ENCODE results near the gene ZNF559. TPM values are rescaled to one million over a fixed set of nuclear protein-coding genes. Genes with fewer than 3 reads are reported as not detected.

ZNF559 gene
- total and polyA plus RNA-seq, 9 donors: 22.7 to 45.3 (median 27.3) TPM

GRCh38 chr19:9354651-9355050 lies 30.7 kb downstream of the ZNF559 start:
- WGBS, 3 donors: 90 to 96% (median 95%) methylated on average over 2 of the region's 2 CpGs
- peaks cover 15 to 62% of the 10 kb centered on the region in 2 donors for H3K9me3 ChIP-seq
- peaks cover 3% of the 10 kb centered on the region for H3K36me3 ChIP-seq

DNA sequence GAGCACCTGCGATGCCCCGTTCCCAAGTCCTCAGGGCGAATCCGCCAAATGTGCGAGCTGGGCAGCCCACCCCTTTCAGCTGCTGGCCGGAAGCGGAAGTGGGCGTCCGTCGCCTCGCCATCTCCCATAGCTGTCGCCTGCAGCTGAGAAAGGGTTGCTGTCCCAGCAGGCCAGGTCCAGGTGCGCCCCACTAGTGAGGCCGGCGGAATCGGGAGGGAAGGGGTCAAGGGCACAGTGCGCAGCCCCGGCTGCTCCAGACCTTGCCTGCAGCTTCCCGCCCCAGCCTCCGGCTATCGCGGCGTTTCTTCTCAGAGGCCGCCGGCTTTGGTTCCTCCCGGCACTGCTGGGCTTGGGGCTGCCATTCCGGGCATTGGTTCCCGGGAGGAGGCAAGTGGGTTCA lies 38.9 kb downstream of the ZNF559 start, which contains the start of gene ZNF177:
Gene ZNF177, plus strand, starts transcription at position 109 of the 400 bp plus-strand sequence. CDS start 15,299 bp downstream, outside the sequence.
- Histone ChIP-seq H3K27me3 (no peaks in the 10 kb centered on the region), H3K9me3 (peaks cover 5 to 34% of the 10 kb centered on the region in 2 donors), H3K4me3 (no peak within 1 kb of the TSS), H3K36me3 (no peaks in the 10 kb centered on the region), H3K4me1 (ENCODE audit: insufficient read depth) (no peaks in the 10 kb centered on the region), H3K27ac (no peak within 1 kb of the TSS)
- no peak for DNase-seq
- intact Hi-C loops (cut with DNase I): no loop called here
- TF ChIP-seq EP300 (IDR thresholded peaks at IDR 0.05) (no peak), POLR2A (IDR thresholded peaks at IDR 0.05) (no peak), CTCF (IDR thresholded peaks at IDR 0.05) (no peak)
- WGBS, 3 donors: 2 to 3% (median 2%) methylated on average over 28 of the region's 28 CpGs

More at GRCh38 chr19:9354651-9355050, 30.7 kb downstream of the ZNF559 start:
- no peak for DNase-seq
- no peaks in the 10 kb centered on the region for H3K4me1 ChIP-seq (ENCODE audit: insufficient read depth)
- intact Hi-C loops (cut with DNase I): no loop called here
- H3K27me3 ChIP-seq: no peaks in the 10 kb centered on the region
- TF ChIP-seq EP300 (IDR thresholded peaks at IDR 0.05): no peak
- no peak for TF ChIP-seq POLR2A (IDR thresholded peaks at IDR 0.05)
- no peak for TF ChIP-seq CTCF (IDR thresholded peaks at IDR 0.05)
- no peak overlapping the region for H3K4me3 ChIP-seq
- no peak overlapping the region for H3K27ac ChIP-seq

- Histone ChIP-seq H3K27me3 (no peaks in the 10 kb centered on the region), H3K36me3 (no peaks in the 10 kb centered on the region), H3K4me1 (ENCODE audit: insufficient read depth) (no peaks in the 10 kb centered on the region), H3K27ac (no peak overlapping the region), H3K4me3 (no peak overlapping the region), H3K9me3 (peaks cover 19 to 29% of the 10 kb centered on the region in 2 donors)
- TF ChIP-seq EP300 (IDR thresholded peaks at IDR 0.05): no peak
- no peak for TF ChIP-seq POLR2A (IDR thresholded peaks at IDR 0.05)
- TF ChIP-seq CTCF (IDR thresholded peaks at IDR 0.05): no peak
- 91 to 93% (median 91%) methylated on average over 6 of the region's 6 CpGs for WGBS, 3 donors
- DNase-seq: no peak
- intact Hi-C loops (cut with DNase I): no loop called here
Observed at GRCh38 chr19:9370738-9371619, 47.0 kb downstream of the ZNF559 start.

- Histone ChIP-seq H3K4me1 (ENCODE audit: insufficient read depth) (no peaks in the 10 kb centered on the region), H3K27me3 (no peaks in the 10 kb centered on the region), H3K4me3 (no peak overlapping the region), H3K27ac (no peak overlapping the region), H3K36me3 (peaks cover 16% of the 10 kb centered on the region), H3K9me3 (peaks cover 38 to 90% of the 10 kb centered on the region in 2 donors)
- DNase-seq: no peak
- intact Hi-C loops (cut with DNase I): no loop called here
- TF ChIP-seq POLR2A (IDR thresholded peaks at IDR 0.05): no peak
- no peak for TF ChIP-seq EP300 (IDR thresholded peaks at IDR 0.05)
- TF ChIP-seq CTCF (IDR thresholded peaks at IDR 0.05): no peak
- 71 to 84% (median 81%) methylated on average over 4 of the region's 4 CpGs for WGBS, 3 donors
Observed at GRCh38 chr19:9381361-9381785, 57.4 kb downstream of the ZNF559 start.

Other genes starting within 250 kb of the ZNF559 start
- gene OR1M1, start 237.1 kb upstream of the ZNF559 start, total RNA-seq: under 1 TPM in 1 of 7 donors, not detected in 6; 0.34 TPM
- not detected for gene OR1M1, start 237.1 kb upstream of the ZNF559 start, polyA plus RNA-seq
- gene OR7G2, start 216.7 kb upstream of the ZNF559 start, total RNA-seq: not detected
- gene OR7G2, start 216.7 kb upstream of the ZNF559 start, polyA plus RNA-seq: not detected
- gene OR7G1, start 208.4 kb upstream of the ZNF559 start, total RNA-seq: not detected
- not detected for gene OR7G1, start 208.4 kb upstream of the ZNF559 start, polyA plus RNA-seq
- gene OR7G3, start 197.2 kb upstream of the ZNF559 start, total RNA-seq: not detected
- gene OR7G3, start 197.2 kb upstream of the ZNF559 start, polyA plus RNA-seq: not detected
- gene ZNF317, start 183.8 kb upstream of the ZNF559 start, total RNA-seq: 10 to 100 TPM; 10.8 to 33.3 (median 27.1) TPM
- gene ZNF317, start 183.8 kb upstream of the ZNF559 start, polyA plus RNA-seq: 10 to 100 TPM; 13.9 to 37.1 TPM
- not detected for gene OR7D2, start 145.2 kb upstream of the ZNF559 start, total RNA-seq
- gene OR7D2, start 145.2 kb upstream of the ZNF559 start, polyA plus RNA-seq: not detected
- gene OR7D4, start 104.6 kb upstream of the ZNF559 start, total RNA-seq: not detected
- gene OR7D4, start 104.6 kb upstream of the ZNF559 start, polyA plus RNA-seq: not detected
- gene OR7E24, start 73.2 kb upstream of the ZNF559 start, total RNA-seq: not detected
- gene OR7E24, start 73.2 kb upstream of the ZNF559 start, polyA plus RNA-seq: not detected
- gene ZNF699, start 14.3 kb upstream of the ZNF559 start, total RNA-seq: 10 to 100 TPM in 6 of 7 donors, 1 to 10 TPM in 1; 9.2 to 31.2 (median 14.2) TPM
- gene ZNF699, start 14.3 kb upstream of the ZNF559 start, polyA plus RNA-seq: 1 to 10 TPM; 3.6 to 6.1 TPM
- gene ZNF177, start 38.8 kb downstream of the ZNF559 start, total RNA-seq: 1 to 10 TPM; 3.0 to 7.1 (median 5.7) TPM
- 1 to 10 TPM; 4.8 to 7.8 TPM for gene ZNF177, start 38.8 kb downstream of the ZNF559 start, polyA plus RNA-seq
- 10 to 100 TPM; 15.5 to 24.3 (median 22.9) TPM for gene ZNF266, start 111.4 kb downstream of the ZNF559 start, total RNA-seq
- gene ZNF266, start 111.4 kb downstream of the ZNF559 start, polyA plus RNA-seq: 10 to 100 TPM; 23.0 to 27.6 TPM
- gene ZNF560, start 174.4 kb downstream of the ZNF559 start, total RNA-seq: under 1 TPM in 4 of 7 donors, not detected in 3; 0.10 to 0.38 (median 0.24) TPM
- gene ZNF560, start 174.4 kb downstream of the ZNF559 start, polyA plus RNA-seq: under 1 TPM; 0.07 to 0.32 TPM
- gene ZNF426, start 214.5 kb downstream of the ZNF559 start, total RNA-seq: 10 to 100 TPM; 12.9 to 35.1 (median 29.3) TPM
- gene ZNF426, start 214.5 kb downstream of the ZNF559 start, polyA plus RNA-seq: 10 to 100 TPM in 1 of 2 donors, 1 to 10 TPM in 1; 7.7 to 16.9 TPM

Data from ovary (tissue), 9 donors.